GM12891 (cell line): ENCODE measurements around the gene FGGY.

ENCODE experiments used
- POLR2A ChIP-seq: IDR thresholded peaks from 2 replicates; pipeline ENCODE4 v1.6.1; 2011; ENCODE audit warnings: low read depth, low read length, control low read depth
- POLR2AphosphoS5 ChIP-seq: IDR thresholded peaks from 2 replicates; pipeline ENCODE4 v1.6.1; 2011; ENCODE audit warnings: low read depth, low read length, control low read depth
- SPI1 ChIP-seq: IDR thresholded peaks from 2 replicates; pipeline ENCODE4 v1.6.1; 2011; ENCODE audit warnings: low read depth, low read length, control low read depth
- TAF1 ChIP-seq: IDR thresholded peaks from 2 replicates; pipeline ENCODE4 v1.6.1; 2011; ENCODE audit warnings: low read depth, low read length, control low read depth

DNA sequence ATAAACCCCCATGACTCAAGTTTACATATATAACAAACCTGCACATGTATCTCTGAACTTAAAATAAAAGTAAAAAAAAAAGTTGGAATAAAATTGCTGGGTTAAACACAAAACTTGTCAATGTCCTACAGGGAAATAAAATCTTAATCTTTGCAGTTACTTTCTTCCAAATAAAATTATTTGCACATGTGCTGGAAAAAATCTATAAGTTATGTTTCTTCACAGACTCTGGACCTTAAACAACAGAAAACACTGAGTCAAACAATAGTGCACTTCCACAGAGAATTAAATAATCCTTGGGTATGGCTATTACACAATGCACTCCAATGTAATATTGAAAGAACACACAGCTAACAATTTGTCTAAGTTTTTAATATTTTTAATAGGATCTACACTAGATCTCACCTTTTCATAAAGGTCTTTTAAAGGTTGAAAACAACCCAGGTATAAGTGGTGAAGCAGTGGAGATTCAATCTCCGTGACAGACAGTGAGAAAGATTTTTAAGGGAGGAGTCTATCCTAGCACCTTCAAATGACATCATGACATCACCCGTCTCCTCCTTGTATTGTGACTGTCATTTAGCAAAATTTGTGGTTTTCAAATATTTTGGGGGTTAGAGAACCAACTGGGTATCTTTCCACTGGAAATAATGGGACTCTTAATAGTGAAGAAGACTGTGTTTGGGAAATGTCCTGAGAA, 25.2 kb upstream of the FGGY start:
- TF ChIP-seq POLR2A (no peak), SPI1 (no peak), POLR2AphosphoS5 (no peak), TAF1 (no peak)
